GM23338 (cell line): Measurements from ENCODE around the gene MLST8. TPM values are rescaled to one million over a fixed set of nuclear protein-coding genes. Genes with fewer than 3 reads are reported as not detected.

ENCODE experiments used
- ATAC-seq: fragments of 200-7000 bp; cut with Tn5 transposase; 3 replicates; pipeline ENCODE4 v1.9.1; 2020
- DNase-seq: peaks from one replicate; pipeline ENCODE4 v3.0.0-alpha.2; 2015; ENCODE audit warnings: low spot score
- H2AFZ ChIP-seq: fragments of 200-600 bp; sonication (generic); 2 replicates; pipeline ENCODE4 v1.8.0; 2016; ENCODE audit warnings: antibody characterized with exemption, mild to moderate bottlenecking, moderate library complexity
- H3F3A ChIP-seq: fragments of 200-600 bp; sonication (generic); replicated peaks from 2 replicates; pipeline ENCODE4 v1.8.0; 2017; ENCODE audit warnings: antibody characterized with exemption, mixed run types, low read depth
- H3K27ac ChIP-seq: fragments of 200-600 bp; sonication (generic); 2 replicates; pipeline ENCODE4 v1.6.1; 2016; ENCODE audit warnings: low read depth
- H3K27me3 ChIP-seq: fragments of 200-600 bp; sonication (generic); 2 replicates; pipeline ENCODE4 v1.8.0; 2016; ENCODE audit warnings: mild to moderate bottlenecking, mixed run types, moderate library complexity; ENCODE audit not compliant: insufficient read depth
- H3K36me3 ChIP-seq: fragments of 200-600 bp; sonication (generic); 2 replicates; pipeline ENCODE4 v1.8.0; 2016; ENCODE audit warnings: mild to moderate bottlenecking; ENCODE audit not compliant: insufficient read depth
- H3K4me1 ChIP-seq: fragments of 200-600 bp; sonication (generic); 2 replicates; pipeline ENCODE4 v1.8.0; 2016; ENCODE audit warnings: mild to moderate bottlenecking, moderate library complexity; ENCODE audit not compliant: insufficient read depth
- H3K4me2 ChIP-seq: fragments of 200-600 bp; sonication (generic); 2 replicates; pipeline ENCODE4 v1.7.1; 2017; ENCODE audit warnings: mixed run types
- H3K4me3 ChIP-seq: fragments of 200-600 bp; sonication (generic); 2 replicates; pipeline ENCODE4 v1.6.1; 2016; ENCODE audit warnings: mixed run types
- H3K79me2 ChIP-seq: fragments of 200-600 bp; sonication (generic); replicated peaks from 2 replicates; pipeline ENCODE4 v1.8.0; 2017; ENCODE audit warnings: mild to moderate bottlenecking; ENCODE audit not compliant: insufficient read depth
- H3K9me2 ChIP-seq: fragments of 200-600 bp; sonication (generic); 2 replicates; pipeline ENCODE4 v1.8.0; 2017; ENCODE audit not compliant: insufficient read depth
- H4K20me1 ChIP-seq: fragments of 200-600 bp; sonication (generic); replicated peaks from 2 replicates; pipeline ENCODE4 v1.8.0; 2017; ENCODE audit warnings: mild to moderate bottlenecking; ENCODE audit not compliant: insufficient read depth
- H3K27ac Mint-ChIP-seq: 2 replicates; pipeline ENCODE4 v1.8.0; 2020; ENCODE audit warnings: inconsistent platforms, mild to moderate bottlenecking, moderate library complexity, mixed read lengths
- H3K27me3 Mint-ChIP-seq: 3 replicates; pipeline ENCODE4 v1.8.0; 2022; ENCODE audit warnings: low read depth, mild to moderate bottlenecking, moderate library complexity, mixed read lengths, inconsistent platforms; ENCODE audit not compliant: insufficient read depth, poor library complexity
- H3K36me3 Mint-ChIP-seq: 3 replicates; pipeline ENCODE4 v1.8.0; 2021; ENCODE audit warnings: low read depth, mild to moderate bottlenecking, inconsistent platforms, moderate library complexity, mixed read lengths
- H3K4me1 Mint-ChIP-seq: 3 replicates; pipeline ENCODE4 v1.8.0; 2020; ENCODE audit warnings: mild to moderate bottlenecking, inconsistent platforms, mixed read lengths
- H3K4me3 Mint-ChIP-seq: 3 replicates; pipeline ENCODE4 v1.8.0; 2021; ENCODE audit warnings: moderate library complexity, mild to moderate bottlenecking, inconsistent platforms, mixed read lengths
- H3K9me3 Mint-ChIP-seq: 3 replicates; pipeline ENCODE4 v1.8.0; 2020; ENCODE audit warnings: moderate library complexity, mild to moderate bottlenecking, inconsistent platforms, mixed read lengths
- CREB1 ChIP-seq: fragments of 250-450 bp; sonication (Bioruptor Pico); IDR thresholded peaks from 2 replicates; pipeline ENCODE4 v1.5.0; 2020; ENCODE audit warnings: low read depth, mild to moderate bottlenecking, moderate library complexity
- CTCF ChIP-seq, 2 experiments: fragments of 200-600 bp in 1 of 2; sonication (generic) in 1 of 2; conservative IDR thresholded peaks; 2 replicates each; pipeline versions ENCODE4 v1.5.1 to v1.6.1; 2016 to 2017; ENCODE audit warnings: antibody characterized with exemption in 2 of 2, low read depth in 2 of 2, mild to moderate bottlenecking in 2 of 2, moderate library complexity in 1 of 2
- JUNB ChIP-seq: IDR thresholded peaks from one replicate; pipeline ENCODE4 v1.6.1; 2016; ENCODE audit warnings: antibody characterized with exemption; ENCODE audit not compliant: unreplicated experiment
- STAT1 ChIP-seq: IDR thresholded peaks from one replicate; pipeline ENCODE4 v1.6.1; 2016; ENCODE audit warnings: antibody characterized with exemption; ENCODE audit not compliant: unreplicated experiment
- ZNF331 ChIP-seq: fragments of 250-450 bp; sonication (Bioruptor Pico); IDR thresholded peaks from 2 replicates; pipeline ENCODE4 v1.5.0; 2020; ENCODE audit warnings: low read depth, mild to moderate bottlenecking, moderate library complexity
- polyA plus RNA-seq: library from polyadenylated mRNA; unstranded; fragments of >200 nt; fragmentation: Nextera tagmentation; extraction: Ambion mirVana; gene quantifications from 2 replicates; pipeline ENCODE4 v1.2.1, GENCODE V29; 2016
- total RNA-seq: library from RNA; depleted of rRNA; stranded (reverse); fragments of >200 nt; shearing (Covaris generic); gene quantifications from 2 replicates; pipeline ENCODE4 v1.2.3, GENCODE V29; 2014
- TF ChIP-seq, protein P1 (sequence below): fragments of 250-450 bp; sonication (Bioruptor Pico); IDR thresholded peaks from 2 replicates; pipeline ENCODE4 v1.5.0; 2020; ENCODE audit warnings: mild to moderate bottlenecking, moderate library complexity
- TF ChIP-seq, protein P2 (sequence below): IDR thresholded peaks from one replicate; pipeline ENCODE4 v1.6.1; 2018; ENCODE audit warnings: antibody characterized with exemption; ENCODE audit not compliant: unreplicated experiment

The MLST8 gene
- total and polyA plus RNA-seq, 2 experiments from 2014 or later, result 58.8 to 138 TPM

GRCh38 chr16:2159175-2159838, 45.9 kb upstream of the MLST8 start (continued):
- TF ChIP-seq, protein P1, sequence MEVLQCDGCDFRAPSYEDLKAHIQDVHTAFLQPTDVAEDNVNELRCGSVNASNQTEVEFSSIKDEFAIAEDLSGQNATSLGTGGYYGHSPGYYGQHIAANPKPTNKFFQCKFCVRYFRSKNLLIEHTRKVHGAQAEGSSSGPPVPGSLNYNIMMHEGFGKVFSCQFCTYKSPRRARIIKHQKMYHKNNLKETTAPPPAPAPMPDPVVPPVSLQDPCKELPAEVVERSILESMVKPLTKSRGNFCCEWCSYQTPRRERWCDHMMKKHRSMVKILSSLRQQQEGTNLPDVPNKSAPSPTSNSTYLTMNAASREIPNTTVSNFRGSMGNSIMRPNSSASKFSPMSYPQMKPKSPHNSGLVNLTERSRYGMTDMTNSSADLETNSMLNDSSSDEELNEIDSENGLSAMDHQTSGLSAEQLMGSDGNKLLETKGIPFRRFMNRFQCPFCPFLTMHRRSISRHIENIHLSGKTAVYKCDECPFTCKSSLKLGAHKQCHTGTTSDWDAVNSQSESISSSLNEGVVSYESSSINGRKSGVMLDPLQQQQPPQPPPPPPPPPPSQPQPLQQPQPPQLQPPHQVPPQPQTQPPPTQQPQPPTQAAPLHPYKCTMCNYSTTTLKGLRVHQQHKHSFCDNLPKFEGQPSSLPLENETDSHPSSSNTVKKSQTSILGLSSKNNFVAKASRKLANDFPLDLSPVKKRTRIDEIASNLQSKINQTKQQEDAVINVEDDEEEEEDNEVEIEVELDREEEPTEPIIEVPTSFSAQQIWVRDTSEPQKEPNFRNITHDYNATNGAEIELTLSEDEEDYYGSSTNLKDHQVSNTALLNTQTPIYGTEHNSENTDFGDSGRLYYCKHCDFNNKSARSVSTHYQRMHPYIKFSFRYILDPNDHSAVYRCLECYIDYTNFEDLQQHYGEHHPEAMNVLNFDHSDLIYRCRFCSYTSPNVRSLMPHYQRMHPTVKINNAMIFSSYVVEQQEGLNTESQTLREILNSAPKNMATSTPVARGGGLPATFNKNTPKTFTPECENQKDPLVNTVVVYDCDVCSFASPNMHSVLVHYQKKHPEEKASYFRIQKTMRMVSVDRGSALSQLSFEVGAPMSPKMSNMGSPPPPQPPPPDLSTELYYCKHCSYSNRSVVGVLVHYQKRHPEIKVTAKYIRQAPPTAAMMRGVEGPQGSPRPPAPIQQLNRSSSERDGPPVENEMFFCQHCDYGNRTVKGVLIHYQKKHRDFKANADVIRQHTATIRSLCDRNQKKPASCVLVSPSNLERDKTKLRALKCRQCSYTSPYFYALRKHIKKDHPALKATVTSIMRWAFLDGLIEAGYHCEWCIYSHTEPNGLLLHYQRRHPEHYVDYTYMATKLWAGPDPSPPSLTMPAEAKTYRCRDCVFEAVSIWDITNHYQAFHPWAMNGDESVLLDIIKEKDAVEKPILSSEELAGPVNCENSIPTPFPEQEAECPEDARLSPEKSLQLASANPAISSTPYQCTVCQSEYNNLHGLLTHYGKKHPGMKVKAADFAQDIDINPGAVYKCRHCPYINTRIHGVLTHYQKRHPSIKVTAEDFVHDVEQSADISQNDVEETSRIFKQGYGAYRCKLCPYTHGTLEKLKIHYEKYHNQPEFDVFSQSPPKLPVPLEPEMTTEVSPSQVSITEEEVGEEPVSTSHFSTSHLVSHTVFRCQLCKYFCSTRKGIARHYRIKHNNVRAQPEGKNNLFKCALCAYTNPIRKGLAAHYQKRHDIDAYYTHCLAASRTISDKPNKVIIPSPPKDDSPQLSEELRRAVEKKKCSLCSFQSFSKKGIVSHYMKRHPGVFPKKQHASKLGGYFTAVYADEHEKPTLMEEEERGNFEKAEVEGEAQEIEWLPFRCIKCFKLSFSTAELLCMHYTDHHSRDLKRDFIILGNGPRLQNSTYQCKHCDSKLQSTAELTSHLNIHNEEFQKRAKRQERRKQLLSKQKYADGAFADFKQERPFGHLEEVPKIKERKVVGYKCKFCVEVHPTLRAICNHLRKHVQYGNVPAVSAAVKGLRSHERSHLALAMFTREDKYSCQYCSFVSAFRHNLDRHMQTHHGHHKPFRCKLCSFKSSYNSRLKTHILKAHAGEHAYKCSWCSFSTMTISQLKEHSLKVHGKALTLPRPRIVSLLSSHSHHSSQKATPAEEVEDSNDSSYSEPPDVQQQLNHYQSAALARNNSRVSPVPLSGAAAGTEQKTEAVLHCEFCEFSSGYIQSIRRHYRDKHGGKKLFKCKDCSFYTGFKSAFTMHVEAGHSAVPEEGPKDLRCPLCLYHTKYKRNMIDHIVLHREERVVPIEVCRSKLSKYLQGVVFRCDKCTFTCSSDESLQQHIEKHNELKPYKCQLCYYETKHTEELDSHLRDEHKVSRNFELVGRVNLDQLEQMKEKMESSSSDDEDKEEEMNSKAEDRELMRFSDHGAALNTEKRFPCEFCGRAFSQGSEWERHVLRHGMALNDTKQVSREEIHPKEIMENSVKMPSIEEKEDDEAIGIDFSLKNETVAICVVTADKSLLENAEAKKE, result no peak

DNA sequence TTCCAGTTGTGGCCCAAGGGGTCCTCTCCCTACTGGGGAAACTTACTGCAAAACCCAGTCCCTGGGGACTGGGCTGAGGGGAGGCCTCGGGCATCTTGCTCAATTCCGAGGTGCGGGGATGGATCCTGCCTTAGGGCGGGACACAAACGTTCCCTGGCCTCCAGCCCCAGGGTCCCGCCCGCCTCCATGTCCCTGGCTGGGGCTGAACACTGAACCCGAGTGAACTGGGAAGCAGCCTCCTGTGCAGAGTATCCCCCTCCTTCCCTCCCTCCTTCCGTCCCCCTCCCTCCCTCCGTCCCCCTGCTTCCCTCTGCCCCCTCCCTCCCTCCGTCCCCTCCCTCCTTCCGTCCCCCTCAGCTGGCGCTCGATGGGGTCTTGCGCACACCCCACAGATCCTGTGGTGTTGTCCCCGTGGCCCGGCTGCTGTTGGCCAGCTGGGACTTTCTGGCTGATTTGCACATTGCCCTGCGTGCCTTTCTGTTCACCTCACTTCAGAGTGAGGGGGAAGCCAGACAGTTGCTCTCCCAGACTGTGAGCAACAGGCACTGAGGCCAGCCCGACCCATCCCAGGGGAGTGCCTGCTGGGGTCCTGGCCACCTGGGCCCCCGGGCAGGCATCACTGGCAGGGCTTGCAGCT, 44.2 kb upstream of the MLST8 start:
- Histone ChIP-seq H2AFZ (no peak overlapping the region), H4K20me1 (peaks cover 5% of the 10 kb centered on the region), H3K27me3 (no peaks in the 10 kb centered on the region), H3K79me2 (peaks cover 70% of the 10 kb centered on the region), H3K4me2 (no peak overlapping the region), H3K9me2 (no peaks in the 10 kb centered on the region), H3K36me3 (peaks cover 2% of the 10 kb centered on the region; the same call in 1 of the 2 replicates), H3F3A (peaks cover 13% of the 10 kb centered on the region; the same call in 1 of the 2 replicates), H3K4me1 (peaks cover 15% of the 10 kb centered on the region; the same call in 1 of the 2 replicates), H3K27ac (no peak overlapping the region), H3K4me3 (no peak overlapping the region)
- ATAC-seq, result peak; percentile 10; the same call in 2 of the 3 replicates
- DNase-seq, result no peak
- peaks cover 24% of the 10 kb centered on the region for H3K36me3 Mint-ChIP-seq
- H3K9me3 Mint-ChIP-seq, result no peaks in the 10 kb centered on the region; the same call in 1 of the 3 replicates
- H3K27me3 Mint-ChIP-seq, result peaks cover 16% of the 10 kb centered on the region
- H3K4me1 Mint-ChIP-seq, result peaks cover 28% of the 10 kb centered on the region
- no peak overlapping the region for H3K27ac Mint-ChIP-seq
- no peak overlapping the region for H3K4me3 Mint-ChIP-seq
- TF ChIP-seq CTCF (conservative IDR thresholded peaks at IDR 0.05; ENCODE audit: low read depth in 2 of 2), result no peak
- no peak for TF ChIP-seq STAT1
- TF ChIP-seq CREB1 (CRISPR knock-in tag), result no peak
- TF ChIP-seq, protein P2, sequence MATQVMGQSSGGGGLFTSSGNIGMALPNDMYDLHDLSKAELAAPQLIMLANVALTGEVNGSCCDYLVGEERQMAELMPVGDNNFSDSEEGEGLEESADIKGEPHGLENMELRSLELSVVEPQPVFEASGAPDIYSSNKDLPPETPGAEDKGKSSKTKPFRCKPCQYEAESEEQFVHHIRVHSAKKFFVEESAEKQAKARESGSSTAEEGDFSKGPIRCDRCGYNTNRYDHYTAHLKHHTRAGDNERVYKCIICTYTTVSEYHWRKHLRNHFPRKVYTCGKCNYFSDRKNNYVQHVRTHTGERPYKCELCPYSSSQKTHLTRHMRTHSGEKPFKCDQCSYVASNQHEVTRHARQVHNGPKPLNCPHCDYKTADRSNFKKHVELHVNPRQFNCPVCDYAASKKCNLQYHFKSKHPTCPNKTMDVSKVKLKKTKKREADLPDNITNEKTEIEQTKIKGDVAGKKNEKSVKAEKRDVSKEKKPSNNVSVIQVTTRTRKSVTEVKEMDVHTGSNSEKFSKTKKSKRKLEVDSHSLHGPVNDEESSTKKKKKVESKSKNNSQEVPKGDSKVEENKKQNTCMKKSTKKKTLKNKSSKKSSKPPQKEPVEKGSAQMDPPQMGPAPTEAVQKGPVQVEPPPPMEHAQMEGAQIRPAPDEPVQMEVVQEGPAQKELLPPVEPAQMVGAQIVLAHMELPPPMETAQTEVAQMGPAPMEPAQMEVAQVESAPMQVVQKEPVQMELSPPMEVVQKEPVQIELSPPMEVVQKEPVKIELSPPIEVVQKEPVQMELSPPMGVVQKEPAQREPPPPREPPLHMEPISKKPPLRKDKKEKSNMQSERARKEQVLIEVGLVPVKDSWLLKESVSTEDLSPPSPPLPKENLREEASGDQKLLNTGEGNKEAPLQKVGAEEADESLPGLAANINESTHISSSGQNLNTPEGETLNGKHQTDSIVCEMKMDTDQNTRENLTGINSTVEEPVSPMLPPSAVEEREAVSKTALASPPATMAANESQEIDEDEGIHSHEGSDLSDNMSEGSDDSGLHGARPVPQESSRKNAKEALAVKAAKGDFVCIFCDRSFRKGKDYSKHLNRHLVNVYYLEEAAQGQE, result no peak
- no peak for TF ChIP-seq JUNB
- no peak for TF ChIP-seq ZNF331 (CRISPR knock-in tag)
